Fibroblast of lung (primary cell): Measurements from ENCODE around the gene TMEM115. TPM values are rescaled to one million over a fixed set of nuclear protein-coding genes. Genes with fewer than 3 reads are reported as not detected.

Experiments
- DNase-seq, 2 donors: peaks; one replicate each; pipeline versions ENCODE4 v3.0.0 to v3.0.0-alpha.2; 2010; ENCODE audit warnings: low read depth in 2 of 2
- H2AFZ ChIP-seq: 2 replicates; pipeline ENCODE4 v1.5.1; 2012; ENCODE audit warnings: low read length, control low read depth, inconsistent platforms
- H3K27ac ChIP-seq: 2 replicates; pipeline ENCODE4 v1.5.1; 2011; ENCODE audit warnings: low read length, control low read depth; ENCODE audit not compliant: insufficient read depth
- H3K27me3 ChIP-seq: 2 replicates; pipeline ENCODE4 v1.5.1; 2011; ENCODE audit warnings: mild to moderate bottlenecking, low read length; ENCODE audit not compliant: control insufficient read depth, insufficient read depth
- H3K36me3 ChIP-seq: 2 replicates; pipeline ENCODE4 v1.5.1; 2011; ENCODE audit warnings: low read length; ENCODE audit not compliant: control insufficient read depth, insufficient read depth
- H3K4me1 ChIP-seq: 2 replicates; pipeline ENCODE4 v1.5.1; 2011; ENCODE audit warnings: low read length; ENCODE audit not compliant: control insufficient read depth, insufficient read depth; ENCODE audit errors: extremely low read depth
- H3K4me2 ChIP-seq: 2 replicates; pipeline ENCODE4 v1.5.1; 2011; ENCODE audit warnings: low read length, control low read depth; ENCODE audit not compliant: insufficient read depth; ENCODE audit errors: extremely low read depth
- H3K4me3 ChIP-seq, 4 experiments: fragments of 200-600 bp in 1 of 4; sonication (generic) in 1 of 4; replicated peaks in 1 of 4; 2 replicates each; pipeline ENCODE4 v1.5.1; 2011 to 2016; ENCODE audit warnings: low read length in 4 of 4, low read depth in 3 of 4, mild to moderate bottlenecking in 3 of 4, control low read depth in 2 of 4, inconsistent platforms in 1 of 4, mixed read lengths in 1 of 4; ENCODE audit not compliant: insufficient read depth in 1 of 4; ENCODE audit errors: control extremely low read depth in 1 of 4
- H3K79me2 ChIP-seq: 2 replicates; pipeline ENCODE4 v1.5.1; 2012; ENCODE audit warnings: mild to moderate bottlenecking, low read length, inconsistent platforms; ENCODE audit not compliant: control insufficient read depth, insufficient read depth
- H3K9ac ChIP-seq: 2 replicates; pipeline ENCODE4 v1.5.1; 2011; ENCODE audit warnings: mild to moderate bottlenecking, low read length, control low read depth; ENCODE audit not compliant: insufficient read depth
- H3K9me3 ChIP-seq: 2 replicates; pipeline ENCODE4 v1.5.1; 2012; ENCODE audit warnings: low read depth, low read length; ENCODE audit not compliant: control insufficient read depth, insufficient read depth
- H4K20me1 ChIP-seq: 2 replicates; pipeline ENCODE4 v1.5.1; 2011; ENCODE audit warnings: low read length; ENCODE audit not compliant: control insufficient read depth, insufficient read depth; ENCODE audit errors: extremely low read depth
- CTCF ChIP-seq, 2 donors: IDR thresholded peaks in 1 of 2; conservative IDR thresholded peaks in 1 of 2; 1 replicate in 1 of 2; 2 replicates in 1 of 2; pipeline ENCODE4 v1.5.1; 2011 to 2012; ENCODE audit warnings: low read length in 2 of 2, control low read depth in 1 of 2, inconsistent platforms in 1 of 2, low read depth in 1 of 2, mild to moderate bottlenecking in 1 of 2
- EZH2 ChIP-seq: IDR thresholded peaks from 2 replicates; pipeline ENCODE4 v1.5.1; 2012; ENCODE audit warnings: low read length, control low read depth, mild to moderate bottlenecking; ENCODE audit errors: missing control alignments
- polyA plus RNA-seq, 2 donors: library from polyadenylated mRNA; depleted of rRNA in 1 of 2; stranded (reverse) in 1 of 2; unstranded in 1 of 2; fragments of >200 nt; gene quantifications; 2 replicates each; pipeline ENCODE4 v1.2.1, GENCODE V29; 2011 to 2012; ENCODE audit warnings: missing spikeins in 1 of 2
- total RNA-seq: library from RNA; depleted of rRNA; stranded (reverse); fragments of >200 nt; gene quantifications from 2 replicates; pipeline ENCODE4 v1.2.1, GENCODE V29; 2014

Gene TMEM115
- total and polyA plus RNA-seq, 2 donors (not counting 1 experiment from before 2014, with no cell fraction given) = 28.2 to 44.8 TPM

DNA sequence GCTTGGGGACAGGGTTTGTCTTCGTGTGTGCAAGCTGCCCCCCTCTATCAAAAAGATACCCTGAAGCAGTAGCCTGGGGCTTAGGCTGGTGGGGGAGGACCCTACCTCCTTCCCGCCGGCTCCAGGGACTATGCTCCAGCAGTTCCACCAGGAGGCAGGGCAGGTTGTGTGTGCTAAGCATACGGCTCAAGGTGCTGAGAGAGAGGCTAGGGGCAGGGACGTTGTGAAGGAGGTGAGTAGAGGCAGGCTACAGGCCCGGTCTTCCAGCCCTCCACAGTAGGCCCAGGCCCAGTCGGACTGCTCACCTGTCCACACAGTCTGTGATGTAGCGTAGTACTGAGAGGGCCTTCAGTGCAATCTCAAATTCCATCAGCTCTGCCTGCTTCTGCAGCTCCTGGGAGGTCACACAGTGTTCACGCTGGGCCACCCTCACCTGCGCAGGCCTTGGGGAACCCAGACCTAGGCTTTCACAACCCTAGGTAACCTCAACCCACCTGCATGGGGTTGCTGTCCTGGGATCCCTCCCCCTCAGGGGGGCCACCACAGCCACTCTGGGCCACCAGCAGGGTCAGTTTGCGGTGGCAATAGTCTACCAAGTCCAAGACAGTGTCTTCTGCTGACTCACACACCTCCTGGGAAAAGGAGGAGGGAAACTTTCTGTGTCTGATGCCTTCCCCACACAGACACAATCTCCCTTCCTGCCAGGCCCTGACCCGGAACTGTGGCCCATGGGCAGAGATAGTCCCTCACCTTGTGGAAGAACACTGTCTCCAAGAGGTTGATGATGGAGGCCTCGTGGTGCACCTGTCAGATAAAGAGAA lies 16.3 kb downstream of the TMEM115 start:
- Histone ChIP-seq H3K79me2 (peaks cover 12% of the 10 kb centered on the region), H4K20me1 (no peaks in the 10 kb centered on the region), H3K27ac (no peak overlapping the region), H3K4me1 (peaks cover 5% of the 10 kb centered on the region), H3K36me3 (no peaks in the 10 kb centered on the region), H3K27me3 (no peaks in the 10 kb centered on the region), H3K9ac (no peak overlapping the region), H2AFZ (no peak overlapping the region), H3K9me3 (no peaks in the 10 kb centered on the region), H3K4me2 (no peak overlapping the region), H3K4me3 (no peak overlapping the region)
- DNase-seq = no peak
- TF ChIP-seq CTCF (conservative IDR thresholded peaks at IDR 0.05 in 1 of 2, IDR thresholded peaks at IDR 0.05 in 1 of 2; ENCODE audit: low read depth in 1 of 2, low read length in 2 of 2) (no peak), EZH2 (no peak)

GRCh38 chr3:50341996-50342650 lies 17.2 kb downstream of the TMEM115 start:
- Histone ChIP-seq H3K79me2 (peaks cover 16% of the 10 kb centered on the region), H3K4me2 (no peak overlapping the region), H2AFZ (no peak overlapping the region), H3K9me3 (no peaks in the 10 kb centered on the region), H3K9ac (no peak overlapping the region), H3K4me1 (peaks cover 8% of the 10 kb centered on the region), H4K20me1 (no peaks in the 10 kb centered on the region), H3K27ac (no peak overlapping the region), H3K27me3 (no peaks in the 10 kb centered on the region), H3K4me3 (no peak overlapping the region), H3K36me3 (no peaks in the 10 kb centered on the region)
- DNase-seq = no peak
- TF ChIP-seq CTCF (conservative IDR thresholded peaks at IDR 0.05 in 1 of 2, IDR thresholded peaks at IDR 0.05 in 1 of 2; ENCODE audit: low read depth in 1 of 2, low read length in 2 of 2) (no peak), EZH2 (no peak)

- Histone ChIP-seq H3K9me3 (no peaks in the 10 kb centered on the region), H3K4me3 (peak overlapping the region; percentile 4 to 67 (median 57)), H3K27me3 (no peaks in the 10 kb centered on the region), H4K20me1 (no peaks in the 10 kb centered on the region), H3K27ac (no peak overlapping the region), H3K9ac (no peak overlapping the region), H3K4me1 (peaks cover 8% of the 10 kb centered on the region), H3K79me2 (peaks cover 22% of the 10 kb centered on the region), H3K4me2 (peak overlapping the region; percentile 90), H2AFZ (no peak overlapping the region), H3K36me3 (no peaks in the 10 kb centered on the region)
- no peak for TF ChIP-seq EZH2
- DNase-seq = no peak
These were observed 17.8 kb downstream of the TMEM115 start for GRCh38 chr3:50341537-50341936.
